GM13976 (cell line): ENCODE data around the gene CXCR3.

Experiments
- DNase-seq: peaks from one replicate; pipeline ENCODE4 v3.0.0; 2012; ENCODE audit warnings: low spot score
- CTCF ChIP-seq: IDR thresholded peaks from 2 replicates; pipeline ENCODE4 v1.5.1; 2012; ENCODE audit warnings: borderline replicate concordance, mild to moderate bottlenecking; ENCODE audit not compliant: insufficient read depth; ENCODE audit errors: extremely low read depth, missing control alignments, control extremely low read depth
- in situ Hi-C: fragments of 300-500 bp; cut with MboI; formaldehyde crosslinking; loops from one replicate; pipeline ENCODE4 v1.12.0; 2022; ENCODE audit warnings: low sequenced_read_pairs, mixed read lengths, inconsistent platforms; ENCODE audit not compliant: unreplicated experiment

The CXCR3 gene

GRCh38 chrX:71636438-71637252, 18.3 kb upstream of the CXCR3 start:
- TF ChIP-seq CTCF: no peak
- in situ Hi-C loops: no loop called here
- no peak for DNase-seq

GRCh38 chrX:71634366-71634765, 16.1 kb upstream of the CXCR3 start:
- DNase-seq: no peak
- TF ChIP-seq CTCF: no peak
- in situ Hi-C loops: no loop called here

GRCh38 chrX:71632923-71633657, 14.8 kb upstream of the CXCR3 start:
- in situ Hi-C loops: no loop called here
- TF ChIP-seq CTCF: no peak
- no peak for DNase-seq

- TF ChIP-seq CTCF: no peak
- DNase-seq: no peak
- in situ Hi-C loops: no loop called here
Observed at GRCh38 chrX:71629467-71629866, 11.2 kb upstream of the CXCR3 start.

- in situ Hi-C loops: no loop called here
- no peak for DNase-seq
- no peak for TF ChIP-seq CTCF
Observed at GRCh38 chrX:71627588-71628404, 9.5 kb upstream of the CXCR3 start.

GRCh38 chrX:71626576-71626975, 8.3 kb upstream of the CXCR3 start:
- no peak for TF ChIP-seq CTCF
- DNase-seq: no peak
- in situ Hi-C loops: no loop called here
